GDM1 (cell line): Measurements from ENCODE around the gene ZNF799.
"Not testable (repeated sequence)": the region's sequence is repeated elsewhere in the genome, so short reads cannot be mapped to it uniquely, and the experiment has no call there.

Experiments
- DNase-seq: peaks from one replicate; lab custom pipeline; 2025; lab: John Stamatoyannopoulos, UW

ZNF799 gene

GRCh38 chr19:12400633-12401502 is at the start of gene ZNF799:
Gene ZNF799 (minus strand): TSS chr19:12401271. CDS start chr19:12401070, 201 bp downstream.
- peak; percentile 88 for DNase-seq

GRCh38 chr19:12450844-12451243 is 49.8 kb upstream of the ZNF799 start:
- no peak for DNase-seq

- DNase-seq, result no peak
These were observed 47.7 kb upstream of the ZNF799 start for GRCh38 chr19:12448808-12449207.

- peak; percentile 96 for DNase-seq
These were observed 39.7 kb upstream of the ZNF799 start, which contains the start of gene ZNF443 for GRCh38 chr19:12440541-12441316. Gene ZNF443 (minus strand): TSS chr19:12441021. CDS start chr19:12440914, 107 bp downstream.

- peak; percentile 2 for DNase-seq
These were observed 38.8 kb upstream of the ZNF799 start for GRCh38 chr19:12439686-12440540.

- not testable (repeated sequence) for DNase-seq
These were observed 29.7 kb upstream of the ZNF799 start for GRCh38 chr19:12430726-12431299.

- no peak for DNase-seq
These were observed 24.8 kb upstream of the ZNF799 start for GRCh38 chr19:12425888-12426274.

- DNase-seq, result no peak
These were observed 24.3 kb upstream of the ZNF799 start for GRCh38 chr19:12425236-12425887.

- DNase-seq, result not testable (repeated sequence)
These were observed 16.2 kb upstream of the ZNF799 start for GRCh38 chr19:12417273-12417672.

GRCh38 chr19:12411893-12412292 is 10.8 kb upstream of the ZNF799 start:
- no peak for DNase-seq

- DNase-seq, result peak; percentile 4
These were observed 1.0 kb downstream of the ZNF799 start for GRCh38 chr19:12399901-12400632.

GRCh38 chr19:12391148-12391547 is 9.9 kb downstream of the ZNF799 start:
- DNase-seq, result not testable (repeated sequence)

GRCh38 chr19:12386365-12386764 is 14.7 kb downstream of the ZNF799 start:
- not testable (repeated sequence) for DNase-seq

GRCh38 chr19:12380444-12380737 is 20.7 kb downstream of the ZNF799 start:
- no peak for DNase-seq

- DNase-seq, result no peak
These were observed 21.2 kb downstream of the ZNF799 start for GRCh38 chr19:12379732-12380443.

GRCh38 chr19:12374026-12374425 is 27.0 kb downstream of the ZNF799 start:
- no peak for DNase-seq

GRCh38 chr19:12365236-12366162 is 35.6 kb downstream of the ZNF799 start, which contains the start of gene ZNF442:
Gene ZNF442 (minus strand): TSS chr19:12365683. CDS start chr19:12363631, 2,052 bp downstream.
- DNase-seq, result peak; percentile 96

GRCh38 chr19:12364391-12365235 is 36.5 kb downstream of the ZNF799 start:
- DNase-seq, result no peak
